NCI-H128 (cell line): ENCODE measurements around the gene S1PR3.

ENCODE experiments used
- DNase-seq: peaks from one replicate; lab custom pipeline; 2025; ENCODE audit not compliant: unreplicated experiment; lab: John Stamatoyannopoulos, UW

S1PR3 gene

DNA sequence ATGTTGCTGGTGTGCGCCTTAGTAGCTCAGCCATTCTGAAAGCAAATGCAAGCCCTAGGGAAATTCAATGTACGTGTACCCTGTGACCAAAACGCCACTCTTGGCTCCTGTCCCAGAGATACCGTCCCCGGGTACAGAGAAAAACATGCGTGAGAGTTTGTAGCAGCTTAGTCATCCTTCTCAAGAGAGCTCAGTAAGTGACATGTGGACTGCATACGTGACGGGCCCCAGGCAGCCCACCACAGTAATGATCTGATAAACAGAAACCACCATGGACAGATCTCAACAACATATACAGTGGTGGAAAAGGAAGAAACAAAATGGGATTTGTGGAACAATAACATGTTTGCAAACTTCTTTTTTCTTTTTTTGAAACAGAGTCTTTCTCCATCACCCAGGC, 45.1 kb downstream of the S1PR3 start:
- no peak for DNase-seq

DNA sequence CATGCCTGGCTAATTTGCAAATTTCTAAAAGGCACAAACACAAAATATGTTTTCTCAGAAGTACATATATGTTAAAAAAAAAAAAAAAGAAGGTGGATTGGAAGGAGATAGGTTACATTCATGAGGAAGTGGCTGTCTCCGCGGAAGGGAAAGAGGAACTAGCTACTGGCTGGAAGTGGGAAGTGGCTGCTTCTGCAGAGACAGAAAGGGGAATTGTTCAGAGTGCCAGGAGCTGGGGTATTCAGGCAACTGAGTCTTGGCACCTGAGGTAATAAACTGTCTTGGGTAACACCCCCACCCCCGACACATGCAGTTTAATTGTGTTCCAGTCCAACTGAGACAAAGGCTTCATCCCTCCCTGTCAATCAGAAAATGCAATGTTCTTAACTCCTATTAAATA, 45.6 kb downstream of the S1PR3 start:
- no peak for DNase-seq

DNA sequence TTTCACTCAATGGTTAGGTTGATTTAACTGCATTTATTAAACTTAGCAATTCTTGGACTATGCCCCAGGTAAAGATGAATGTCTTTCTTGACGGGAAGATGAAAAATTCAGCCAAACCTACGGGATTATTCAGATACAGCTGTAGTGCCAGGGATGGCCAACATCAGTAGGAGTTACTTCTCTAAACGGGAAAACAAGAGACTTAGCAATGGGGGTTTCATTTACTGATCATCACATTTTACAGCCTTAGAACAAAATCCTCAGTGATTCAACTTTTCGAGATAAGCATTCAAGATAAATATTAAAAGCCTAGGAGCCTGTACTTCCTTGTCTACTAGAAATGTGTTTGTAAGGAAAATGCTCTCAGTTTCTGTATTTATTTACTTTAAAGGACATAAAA, 46.1 kb downstream of the S1PR3 start:
- no peak for DNase-seq

DNA sequence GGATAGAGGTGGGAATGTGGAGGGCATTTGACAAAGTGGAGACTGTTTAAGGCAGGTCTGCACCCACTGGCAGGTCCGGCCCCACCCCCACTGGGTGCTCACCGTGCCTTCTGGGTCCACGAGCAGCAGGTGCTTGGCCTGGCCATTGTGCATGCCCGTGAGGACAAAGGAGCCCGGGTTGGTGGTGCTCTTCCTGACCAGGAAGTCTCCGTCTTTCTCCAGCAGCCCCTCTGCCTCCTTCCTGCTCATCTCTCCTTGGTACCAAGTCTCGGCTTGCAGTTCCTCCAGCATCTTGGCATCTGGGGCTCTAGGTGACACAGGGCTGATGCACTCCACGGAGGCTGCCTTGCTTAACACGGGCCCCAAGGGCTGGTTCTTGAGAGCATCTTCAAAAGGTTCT, 46.6 kb downstream of the S1PR3 start:
- DNase-seq: no peak

DNA sequence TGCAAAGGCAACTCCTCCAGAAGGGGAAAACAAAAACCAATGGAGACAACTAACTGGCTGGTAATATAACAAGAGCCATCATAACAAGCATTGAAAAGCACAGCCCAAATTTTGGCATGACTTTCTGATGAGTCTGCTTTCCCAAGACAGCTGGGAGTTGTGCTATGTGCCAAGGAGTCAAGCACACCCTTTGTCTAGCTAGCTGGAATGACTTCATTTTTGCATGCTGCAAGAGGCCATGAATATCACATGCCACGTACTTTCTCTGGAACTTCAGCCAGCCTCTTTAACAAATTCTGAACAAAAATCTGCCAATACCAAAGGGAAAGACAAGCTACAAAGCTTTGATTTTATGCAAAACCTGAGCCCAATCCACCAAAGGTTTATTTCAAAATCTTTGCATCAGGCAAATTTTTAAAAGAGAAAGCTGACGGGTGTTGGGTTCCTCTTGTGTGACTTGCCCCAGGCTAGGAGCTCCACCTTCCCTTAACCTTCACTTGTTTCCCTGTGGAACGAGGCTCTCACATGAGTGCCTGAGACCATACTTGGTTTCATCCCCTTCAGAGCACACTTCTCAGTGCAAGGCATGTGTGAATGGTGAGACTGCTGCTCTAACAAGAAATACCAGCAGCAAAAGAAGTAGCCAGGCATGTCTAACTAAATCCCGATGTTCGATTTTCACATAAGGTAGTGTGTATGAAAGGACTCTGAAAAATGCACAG, 47.3 kb downstream of the S1PR3 start:
- no peak for DNase-seq

DNA sequence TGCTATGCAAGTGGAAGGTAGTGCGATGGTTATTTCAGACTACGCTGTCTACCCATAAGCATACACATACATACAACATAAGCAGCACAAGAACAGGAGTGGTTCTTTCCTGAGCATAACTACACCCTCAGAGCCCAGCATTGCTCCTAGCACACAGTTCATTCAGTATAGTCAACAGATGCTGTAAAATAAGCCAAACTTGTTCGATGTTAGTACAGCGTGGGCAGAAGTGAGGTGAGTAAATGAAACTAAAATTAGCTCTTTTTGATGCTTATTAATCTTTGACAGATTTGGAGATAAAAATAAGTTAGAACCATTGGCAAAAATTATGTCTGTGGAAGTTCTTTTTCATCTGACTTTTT, 47.8 kb downstream of the S1PR3 start:
- no peak for DNase-seq

DNA sequence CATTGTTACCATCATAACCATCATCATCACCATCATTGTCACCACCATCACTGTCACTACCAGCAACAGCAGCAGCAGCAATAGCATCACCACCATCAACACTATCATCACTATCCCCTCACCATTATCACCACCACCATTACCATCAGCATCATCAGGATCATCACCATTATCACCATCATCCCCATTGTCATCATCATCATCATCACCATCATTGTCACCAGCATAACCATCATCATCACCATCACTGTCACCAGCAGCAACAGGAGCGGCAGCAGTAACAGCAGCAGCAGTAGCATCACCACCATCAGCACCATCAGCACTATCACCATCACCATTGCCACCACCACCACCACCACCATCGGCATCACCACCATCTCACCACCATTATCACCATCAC, 48.4 kb downstream of the S1PR3 start:
- DNase-seq: no peak

DNA sequence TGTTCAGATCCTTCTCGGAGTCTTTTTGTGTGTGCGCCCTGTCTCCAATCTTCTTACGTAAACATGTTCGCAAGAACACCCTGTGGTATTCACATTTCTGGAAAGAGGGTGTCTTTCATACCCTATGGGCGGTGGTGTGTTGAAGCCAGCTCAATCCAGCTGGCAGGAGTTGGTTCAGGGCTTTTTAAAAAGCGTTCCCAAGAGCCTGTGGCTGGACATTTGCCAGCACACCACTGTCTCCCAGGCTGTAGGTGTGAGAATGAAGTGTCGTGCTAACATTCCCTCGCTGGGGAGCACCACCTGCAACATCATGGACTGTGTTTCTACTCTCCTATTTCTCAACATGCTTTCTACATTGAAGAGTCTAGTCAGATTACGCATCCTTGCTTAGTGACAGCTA, 51.7 kb downstream of the S1PR3 start:
- no peak for DNase-seq

DNA sequence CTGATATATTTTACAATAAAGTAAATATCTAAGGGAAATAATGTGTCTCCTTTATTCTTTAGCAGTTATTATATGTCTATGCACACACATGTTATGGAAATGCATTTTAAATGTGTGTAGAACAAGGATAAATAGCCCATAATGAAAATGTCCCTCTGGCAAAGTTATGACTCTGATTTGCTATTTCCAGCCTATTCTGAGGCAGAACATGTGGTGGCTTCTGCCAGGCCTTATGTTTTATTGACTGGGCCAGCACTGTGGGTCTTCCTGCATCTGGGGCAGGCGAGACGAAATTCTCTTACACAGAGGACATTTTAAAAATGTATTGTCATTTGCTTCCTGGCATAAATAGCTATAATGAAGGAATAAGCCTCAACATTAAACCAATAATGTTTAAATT, 52.8 kb downstream of the S1PR3 start:
- no peak for DNase-seq

DNA sequence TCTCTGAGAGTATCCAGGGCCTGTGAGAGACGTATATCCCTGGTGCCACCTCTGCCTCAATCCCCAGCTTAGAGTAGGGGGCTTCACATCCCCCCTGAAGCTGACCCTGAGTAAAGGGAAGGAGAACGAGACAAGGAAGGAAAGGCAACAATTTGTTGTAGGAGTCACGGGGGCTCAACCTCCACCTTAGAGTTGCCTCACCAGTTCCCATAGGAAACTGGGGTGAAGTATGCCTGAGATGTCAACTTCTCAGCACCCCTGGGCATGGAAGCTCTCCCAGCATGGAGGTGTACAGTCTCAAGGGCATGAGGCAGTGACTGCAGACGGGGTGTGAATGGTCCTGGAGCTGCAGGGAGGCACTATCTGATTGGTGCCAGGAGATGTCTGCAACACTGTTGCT, 53.6 kb downstream of the S1PR3 start:
- DNase-seq: no peak

DNA sequence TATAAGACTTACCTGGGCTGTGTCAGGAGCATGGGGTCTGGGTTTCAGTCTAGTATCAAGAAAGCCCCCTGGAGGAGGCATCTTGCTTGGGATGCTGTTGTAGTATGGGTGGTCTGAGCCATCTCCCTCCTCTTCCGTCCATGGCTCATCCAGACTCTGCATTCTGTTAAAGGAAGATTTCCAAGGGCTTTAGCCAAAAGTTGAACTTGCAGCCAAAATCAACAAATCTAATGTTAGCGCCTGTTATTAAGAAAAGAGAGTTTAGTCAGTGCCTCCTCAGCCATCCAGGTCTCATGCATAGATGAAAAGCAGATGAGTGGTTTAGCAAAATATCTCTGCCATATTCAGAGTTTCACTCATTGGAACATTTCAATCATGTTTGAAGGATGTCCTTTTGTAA, 55.6 kb downstream of the S1PR3 start:
- DNase-seq: no peak

DNA sequence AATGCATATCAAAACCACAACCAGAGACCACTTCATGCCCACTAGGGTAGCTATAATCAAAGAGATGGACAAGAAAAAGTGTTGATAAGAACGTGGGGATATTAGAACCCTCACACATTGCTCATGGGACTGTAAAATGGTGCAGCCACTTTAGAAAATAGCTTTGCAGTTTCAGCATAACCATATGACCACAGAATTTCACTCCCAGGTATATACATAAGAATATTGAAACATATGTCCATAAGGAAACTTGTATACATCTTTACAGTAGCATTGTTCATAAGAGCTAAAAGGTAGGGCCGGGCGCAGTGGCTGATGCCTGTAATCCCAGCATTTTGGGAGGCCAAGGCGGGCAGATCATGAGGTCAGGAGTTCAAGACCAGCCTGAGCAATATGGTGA, 56.4 kb downstream of the S1PR3 start:
- no peak for DNase-seq

DNA sequence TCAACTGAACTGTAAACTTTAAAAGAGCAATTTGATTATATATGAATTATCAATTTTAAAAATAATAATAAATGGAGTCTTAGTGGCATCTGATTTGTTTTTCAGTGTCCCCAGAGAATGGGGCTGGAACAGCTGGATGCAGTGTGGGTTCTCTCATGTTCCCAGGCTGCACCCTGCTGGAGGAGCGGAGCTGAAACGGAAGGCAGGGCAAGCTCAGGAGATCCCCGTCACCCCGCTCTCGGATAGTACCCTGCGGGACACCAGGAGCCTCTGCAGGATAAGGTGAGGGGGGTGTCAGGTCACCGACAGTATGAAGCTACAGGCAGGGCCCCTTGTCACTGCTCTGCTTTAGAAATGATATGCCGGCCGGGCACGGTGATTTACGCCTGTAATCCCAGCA, 57.3 kb downstream of the S1PR3 start:
- no peak for DNase-seq

DNA sequence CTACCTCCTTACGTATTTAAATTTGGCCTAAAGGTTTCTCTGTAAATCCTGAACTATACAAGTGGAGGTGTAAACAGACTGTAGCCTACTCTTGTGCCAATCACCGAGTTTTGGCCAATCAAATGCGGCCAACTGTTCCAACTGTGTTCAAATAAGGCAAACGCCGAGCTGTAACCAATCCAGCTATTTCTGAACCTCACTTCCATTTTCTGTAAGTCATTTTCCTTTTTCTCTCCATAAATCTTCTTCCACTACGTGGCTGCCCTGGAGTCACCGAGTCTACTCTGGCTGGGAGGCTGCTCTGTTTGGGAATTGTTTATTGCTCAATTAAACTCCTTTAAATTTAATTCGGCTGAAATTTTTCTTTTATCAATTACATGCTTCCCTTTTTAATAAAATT, 58.4 kb downstream of the S1PR3 start:
- no peak for DNase-seq

DNA sequence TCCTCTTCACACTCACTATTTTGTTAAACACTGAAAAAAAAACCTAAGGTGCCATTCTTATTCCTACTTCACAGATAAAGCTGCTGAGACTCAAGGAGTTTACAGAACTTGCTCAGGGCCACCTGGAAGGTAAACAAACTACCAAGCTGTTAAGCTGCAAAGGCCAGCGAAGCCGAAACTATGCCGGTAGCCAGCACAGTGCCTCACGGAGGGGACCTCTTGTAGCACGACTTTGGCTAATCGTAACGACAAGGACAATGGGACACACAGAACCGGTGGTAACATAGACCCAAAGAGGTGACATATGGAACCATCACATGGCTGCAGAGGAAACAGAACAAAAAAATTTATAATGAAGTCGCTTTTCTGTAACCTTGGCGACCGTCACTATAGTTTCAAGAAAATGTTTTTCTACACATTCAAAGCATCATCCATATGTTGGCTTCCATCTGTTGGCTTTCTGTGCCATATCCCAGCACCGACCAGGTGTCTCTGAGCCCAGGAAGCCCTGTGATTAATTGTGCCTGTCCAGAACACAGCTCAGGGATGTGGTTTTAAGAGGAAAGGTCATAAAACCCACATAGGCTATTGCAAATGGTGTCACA, 60.3 kb downstream of the S1PR3 start:
- no peak for DNase-seq

DNA sequence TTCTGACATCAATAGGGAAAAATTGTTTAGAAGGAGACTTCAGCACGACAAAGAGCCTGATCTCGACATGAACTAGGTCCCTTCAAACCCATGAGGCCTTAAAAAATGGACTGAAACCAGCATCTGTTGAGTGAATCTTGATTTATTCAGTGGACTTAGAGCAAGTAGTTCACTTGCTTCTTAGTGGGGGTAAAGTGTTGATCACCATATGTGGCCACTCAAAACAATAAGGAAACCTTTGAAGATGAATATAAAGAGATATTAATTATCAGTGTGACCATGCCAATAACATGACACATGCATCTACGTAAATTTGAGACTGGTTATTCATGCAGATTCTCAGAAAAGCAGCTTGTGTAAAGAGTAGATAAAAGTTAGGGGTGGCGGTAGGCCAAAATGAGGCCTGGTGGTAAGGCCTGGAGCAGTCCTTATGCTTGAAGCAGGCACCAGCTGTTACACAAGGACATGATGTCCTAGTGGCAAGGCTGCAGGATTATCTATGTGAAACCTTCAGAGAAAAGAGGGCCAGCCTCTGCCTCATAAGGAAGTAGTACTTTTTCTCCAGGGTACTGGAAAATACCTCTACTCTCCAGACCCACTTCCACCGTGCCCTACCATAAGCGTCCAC, 61.3 kb downstream of the S1PR3 start:
- no peak for DNase-seq

DNA sequence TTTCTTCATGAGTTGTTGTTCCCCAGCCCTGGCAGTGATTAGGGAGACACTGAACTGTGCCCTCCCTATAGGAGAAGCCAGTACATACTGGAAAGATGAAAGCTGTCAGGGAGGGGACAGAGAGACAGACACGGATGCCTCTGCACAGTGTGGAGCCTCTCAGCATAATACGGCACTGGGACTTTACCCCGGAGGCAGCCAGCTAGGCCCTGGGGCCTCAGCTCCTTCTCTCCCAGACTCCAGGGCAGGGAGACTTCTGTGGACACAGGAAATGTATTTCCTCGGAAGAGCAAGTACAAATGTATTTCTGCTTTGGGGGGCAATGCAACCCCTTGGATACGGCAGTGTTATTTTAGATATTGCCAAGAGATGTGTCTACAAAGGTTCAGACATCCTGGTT, 62.0 kb downstream of the S1PR3 start:
- no peak for DNase-seq
